HFFc6 (cell line): ENCODE data around the gene REV3L. TPM values are rescaled to one million over a fixed set of nuclear protein-coding genes. Genes with fewer than 3 reads are reported as not detected.

Experiments used
- DNase-seq: peaks from one replicate; pipeline ENCODE4 v3.0.0-alpha.2; 2018
- H3K27ac Mint-ChIP-seq: 2 replicates; pipeline ENCODE4 v1.8.0; 2020; ENCODE audit warnings: mild to moderate bottlenecking, mixed read lengths
- H3K27me3 Mint-ChIP-seq: 2 replicates; pipeline ENCODE4 v1.8.0; 2021; ENCODE audit warnings: mild to moderate bottlenecking, moderate library complexity, mixed read lengths; ENCODE audit not compliant: insufficient read depth
- H3K36me3 Mint-ChIP-seq: 2 replicates; pipeline ENCODE4 v1.8.0; 2021; ENCODE audit warnings: low read depth, mixed read lengths
- H3K4me1 Mint-ChIP-seq: 2 replicates; pipeline ENCODE4 v1.8.0; 2020; ENCODE audit warnings: low read depth, mixed read lengths
- H3K4me3 Mint-ChIP-seq: 2 replicates; pipeline ENCODE4 v1.8.0; 2020; ENCODE audit warnings: mild to moderate bottlenecking, moderate library complexity, mixed read lengths
- H3K9me3 Mint-ChIP-seq: 2 replicates; pipeline ENCODE4 v1.8.0; 2020; ENCODE audit warnings: mild to moderate bottlenecking, mixed read lengths
- long read RNA-seq: library from polyadenylated mRNA; unstranded; transcript quantifications from one replicate; pipeline ENCODE4 v2.0.0, GENCODE V29; 2019
- total RNA-seq, 6 experiments: library from RNA; stranded (reverse); fragmentation: NEBNext Ultra II Directional; extraction: Animal tissue kit (Norgen Biotek cat#: 25700); gene quantifications; 2 replicates in 1 of 6; 3 replicates in 5 of 6; pipeline ENCODE4 v1.2.3, GENCODE V29; 2021
- TF ChIP-seq, protein P1 (sequence below): fragments of 200-600 bp; sonication (generic); IDR thresholded peaks from 2 replicates; pipeline ENCODE4 v1.5.0; 2021; ENCODE audit warnings: antibody characterized with exemption, mild to moderate bottlenecking

REV3L gene, protein sequence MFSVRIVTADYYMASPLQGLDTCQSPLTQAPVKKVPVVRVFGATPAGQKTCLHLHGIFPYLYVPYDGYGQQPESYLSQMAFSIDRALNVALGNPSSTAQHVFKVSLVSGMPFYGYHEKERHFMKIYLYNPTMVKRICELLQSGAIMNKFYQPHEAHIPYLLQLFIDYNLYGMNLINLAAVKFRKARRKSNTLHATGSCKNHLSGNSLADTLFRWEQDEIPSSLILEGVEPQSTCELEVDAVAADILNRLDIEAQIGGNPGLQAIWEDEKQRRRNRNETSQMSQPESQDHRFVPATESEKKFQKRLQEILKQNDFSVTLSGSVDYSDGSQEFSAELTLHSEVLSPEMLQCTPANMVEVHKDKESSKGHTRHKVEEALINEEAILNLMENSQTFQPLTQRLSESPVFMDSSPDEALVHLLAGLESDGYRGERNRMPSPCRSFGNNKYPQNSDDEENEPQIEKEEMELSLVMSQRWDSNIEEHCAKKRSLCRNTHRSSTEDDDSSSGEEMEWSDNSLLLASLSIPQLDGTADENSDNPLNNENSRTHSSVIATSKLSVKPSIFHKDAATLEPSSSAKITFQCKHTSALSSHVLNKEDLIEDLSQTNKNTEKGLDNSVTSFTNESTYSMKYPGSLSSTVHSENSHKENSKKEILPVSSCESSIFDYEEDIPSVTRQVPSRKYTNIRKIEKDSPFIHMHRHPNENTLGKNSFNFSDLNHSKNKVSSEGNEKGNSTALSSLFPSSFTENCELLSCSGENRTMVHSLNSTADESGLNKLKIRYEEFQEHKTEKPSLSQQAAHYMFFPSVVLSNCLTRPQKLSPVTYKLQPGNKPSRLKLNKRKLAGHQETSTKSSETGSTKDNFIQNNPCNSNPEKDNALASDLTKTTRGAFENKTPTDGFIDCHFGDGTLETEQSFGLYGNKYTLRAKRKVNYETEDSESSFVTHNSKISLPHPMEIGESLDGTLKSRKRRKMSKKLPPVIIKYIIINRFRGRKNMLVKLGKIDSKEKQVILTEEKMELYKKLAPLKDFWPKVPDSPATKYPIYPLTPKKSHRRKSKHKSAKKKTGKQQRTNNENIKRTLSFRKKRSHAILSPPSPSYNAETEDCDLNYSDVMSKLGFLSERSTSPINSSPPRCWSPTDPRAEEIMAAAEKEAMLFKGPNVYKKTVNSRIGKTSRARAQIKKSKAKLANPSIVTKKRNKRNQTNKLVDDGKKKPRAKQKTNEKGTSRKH (N-terminal part only)
- total RNA-seq = 10 to 100 TPM; 22.4 to 36.3 (median 31.2) TPM
- long read RNA-seq, partial matches to known transcripts = 31 of 46 reads
- long read RNA-seq, other reads (novel, unspliced or antisense) = 15 of 46 reads

DNA sequence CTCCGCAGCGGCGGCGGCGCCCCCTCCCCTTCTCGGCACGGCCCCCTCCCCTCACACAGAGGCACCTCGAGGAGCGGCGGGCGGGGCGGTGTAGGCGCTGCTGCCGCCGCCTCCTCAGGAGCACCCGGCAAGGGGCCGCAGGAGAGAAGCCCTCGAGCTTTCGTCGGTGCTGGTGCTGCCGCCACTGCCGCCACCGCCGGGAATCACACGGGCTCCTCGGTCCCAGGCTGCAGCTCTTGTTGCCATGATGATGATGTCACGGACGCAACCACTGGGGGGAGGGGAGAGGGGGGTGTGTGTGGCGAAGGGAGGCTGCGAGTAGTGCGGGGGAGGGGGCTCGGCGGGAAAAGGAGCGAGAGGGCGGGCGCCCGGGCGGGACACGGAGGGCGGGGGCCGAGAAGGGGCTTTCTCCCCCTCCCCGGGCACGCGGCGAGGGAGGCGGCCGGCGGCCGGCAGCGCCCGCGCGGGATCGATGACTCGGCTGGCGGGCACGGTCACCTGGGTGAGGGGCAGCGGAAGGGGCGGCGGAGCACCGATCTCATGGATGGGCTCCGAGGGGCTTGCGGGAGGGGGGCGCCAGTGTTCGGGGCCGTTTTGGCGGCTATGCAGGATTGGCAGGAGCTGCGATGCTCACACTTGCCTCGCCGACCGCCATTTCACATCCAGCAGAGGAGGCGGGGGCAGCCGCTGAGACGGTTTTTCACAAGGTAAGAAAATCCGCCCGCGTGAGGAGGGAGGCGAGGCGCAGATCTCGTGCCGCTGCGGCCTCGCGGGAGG is at the start of gene REV3L:
Gene REV3L, minus strand, starts transcription at position 260 of the 777 bp plus-strand sequence. CDS start 330 bp downstream, outside the sequence.
- H3K27me3 Mint-ChIP-seq = peaks cover 7% of the 10 kb centered on the region; the same call in 1 of the 2 replicates
- TF ChIP-seq, protein P1, sequence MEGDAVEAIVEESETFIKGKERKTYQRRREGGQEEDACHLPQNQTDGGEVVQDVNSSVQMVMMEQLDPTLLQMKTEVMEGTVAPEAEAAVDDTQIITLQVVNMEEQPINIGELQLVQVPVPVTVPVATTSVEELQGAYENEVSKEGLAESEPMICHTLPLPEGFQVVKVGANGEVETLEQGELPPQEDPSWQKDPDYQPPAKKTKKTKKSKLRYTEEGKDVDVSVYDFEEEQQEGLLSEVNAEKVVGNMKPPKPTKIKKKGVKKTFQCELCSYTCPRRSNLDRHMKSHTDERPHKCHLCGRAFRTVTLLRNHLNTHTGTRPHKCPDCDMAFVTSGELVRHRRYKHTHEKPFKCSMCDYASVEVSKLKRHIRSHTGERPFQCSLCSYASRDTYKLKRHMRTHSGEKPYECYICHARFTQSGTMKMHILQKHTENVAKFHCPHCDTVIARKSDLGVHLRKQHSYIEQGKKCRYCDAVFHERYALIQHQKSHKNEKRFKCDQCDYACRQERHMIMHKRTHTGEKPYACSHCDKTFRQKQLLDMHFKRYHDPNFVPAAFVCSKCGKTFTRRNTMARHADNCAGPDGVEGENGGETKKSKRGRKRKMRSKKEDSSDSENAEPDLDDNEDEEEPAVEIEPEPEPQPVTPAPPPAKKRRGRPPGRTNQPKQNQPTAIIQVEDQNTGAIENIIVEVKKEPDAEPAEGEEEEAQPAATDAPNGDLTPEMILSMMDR = peak; percentile 6; the same call in 1 of the 2 replicates
- peaks cover 16% of the 10 kb centered on the region for H3K36me3 Mint-ChIP-seq
- H3K4me3 Mint-ChIP-seq = peak within 1 kb of the TSS; percentile 99
- H3K4me1 Mint-ChIP-seq = peaks cover 67% of the 10 kb centered on the region
- peak within 1 kb of the TSS; percentile 100 for H3K27ac Mint-ChIP-seq
- DNase-seq = peak; percentile 75
- no peaks in the 10 kb centered on the region for H3K9me3 Mint-ChIP-seq

DNA sequence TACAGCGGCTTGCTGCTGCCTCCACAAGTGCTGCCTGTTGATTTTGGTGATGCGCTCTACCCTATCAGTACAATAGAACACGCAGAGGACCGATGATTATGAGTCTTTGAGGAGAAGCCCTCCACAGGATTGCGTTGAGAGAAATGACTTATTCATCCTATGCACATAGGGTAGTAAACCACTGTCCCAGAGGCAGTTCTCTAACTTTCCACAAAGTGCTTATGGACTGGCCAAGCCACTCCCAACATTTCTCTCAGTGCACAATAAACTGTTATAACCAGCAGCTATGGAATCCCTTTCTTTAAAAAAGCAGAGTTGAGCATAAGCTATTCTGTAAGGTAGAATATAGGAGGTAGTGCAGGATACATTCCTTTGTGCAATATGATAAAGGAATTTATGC is 48.2 kb upstream of the REV3L start:
- Mint-ChIP-seq H3K27ac (no peak overlapping the region), H3K27me3 (no peaks in the 10 kb centered on the region), H3K4me1 (peaks cover 18% of the 10 kb centered on the region)

DNA sequence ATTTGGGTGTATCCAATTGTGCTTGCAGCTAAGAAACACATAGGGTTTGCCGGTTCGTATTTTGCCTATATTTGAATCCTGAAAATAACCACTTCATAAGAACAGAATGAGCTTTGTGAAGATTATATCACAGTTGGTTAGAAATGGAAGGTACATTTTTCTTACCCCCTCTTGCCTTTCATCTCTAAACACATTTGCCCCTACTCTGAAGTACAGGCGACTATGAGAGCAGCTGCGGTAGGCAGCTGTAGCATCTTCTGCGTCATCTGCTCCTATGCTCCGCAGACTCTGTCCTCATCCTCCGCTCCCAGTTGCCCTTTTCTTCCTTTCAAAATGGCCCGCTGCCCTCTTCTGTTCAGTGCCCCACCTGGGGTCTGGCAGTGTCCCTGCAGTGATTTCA is 47.6 kb upstream of the REV3L start:
- H3K36me3 Mint-ChIP-seq = peaks cover 5% of the 10 kb centered on the region; the same call in 1 of the 2 replicates
- peaks cover 18% of the 10 kb centered on the region for H3K4me1 Mint-ChIP-seq
- no peak overlapping the region for H3K4me3 Mint-ChIP-seq
- H3K27ac Mint-ChIP-seq = no peak overlapping the region
- TF ChIP-seq, protein P1 = no peak
- H3K9me3 Mint-ChIP-seq = no peaks in the 10 kb centered on the region
- no peaks in the 10 kb centered on the region for H3K27me3 Mint-ChIP-seq
- DNase-seq = no peak

More for the DNA sequence above, 48.2 kb upstream of the REV3L start:
- DNase-seq = no peak
- Mint-ChIP-seq H3K9me3 (no peaks in the 10 kb centered on the region), H3K4me3 (no peak overlapping the region), H3K36me3 (peaks cover 5% of the 10 kb centered on the region; the same call in 1 of the 2 replicates)
- TF ChIP-seq, protein P1 = no peak

DNA sequence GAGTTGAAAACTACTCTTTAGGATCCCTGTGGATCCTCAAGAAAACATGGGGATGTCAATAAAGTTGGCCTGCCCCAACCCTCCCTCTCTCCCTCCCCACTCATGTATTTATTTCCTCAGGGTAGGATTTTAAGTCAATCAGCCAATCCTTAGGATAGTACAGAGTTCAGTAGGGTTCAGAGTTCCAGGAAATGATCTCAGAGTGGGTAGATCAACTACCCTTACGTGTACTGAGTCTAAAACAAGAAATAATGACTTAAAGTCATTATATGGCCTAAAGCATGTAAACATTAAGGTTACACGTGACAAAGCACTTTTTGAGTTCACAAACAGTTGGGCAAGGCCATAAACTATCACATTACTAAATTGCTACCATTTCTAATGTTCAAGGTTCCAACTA is 47.2 kb upstream of the REV3L start:
- DNase-seq = no peak
- H3K9me3 Mint-ChIP-seq = no peaks in the 10 kb centered on the region
- H3K4me1 Mint-ChIP-seq = peaks cover 18% of the 10 kb centered on the region
- no peak overlapping the region for H3K27ac Mint-ChIP-seq
- TF ChIP-seq, protein P1 = no peak
- peaks cover 5% of the 10 kb centered on the region; the same call in 1 of the 2 replicates for H3K36me3 Mint-ChIP-seq
- H3K27me3 Mint-ChIP-seq = no peaks in the 10 kb centered on the region
- no peak overlapping the region for H3K4me3 Mint-ChIP-seq
